HG03280 (cell line): Measurements from ENCODE around the gene UBE2Q2.
A peak's percentile ranks its signal among the peaks of the same experiment; 100 is the strongest.
"Not testable (repeated sequence)": the region's sequence is repeated elsewhere in the genome, so short reads cannot be mapped to it uniquely, and the experiment has no call there.

Source experiments
- ATAC-seq: cut with Tn5 transposase; IDR thresholded peaks from one replicate; pipeline ENCODE4 v1.9.1; 2021; ENCODE audit warnings: mild to moderate bottlenecking, moderate library complexity; ENCODE audit not compliant: unreplicated experiment

Gene UBE2Q2

GRCh38 chr15:75842722-75843677 lies at the start of gene UBE2Q2:
Gene UBE2Q2 (plus strand): TSS chr15:75843447. CDS start chr15:75843667, 220 bp downstream.
- peak; percentile 61 for ATAC-seq

- ATAC-seq, result no peak
These were observed 46.9 kb upstream of the UBE2Q2 start for GRCh38 chr15:75796321-75796720.

- ATAC-seq, result not testable (repeated sequence)
These were observed 46.1 kb upstream of the UBE2Q2 start for GRCh38 chr15:75797146-75797545.

GRCh38 chr15:75799190-75799589 lies 44.1 kb upstream of the UBE2Q2 start:
- no peak for ATAC-seq

- ATAC-seq, result not testable (repeated sequence)
These were observed 42.8 kb upstream of the UBE2Q2 start for GRCh38 chr15:75800409-75800808.

GRCh38 chr15:75801859-75802593 lies 41.2 kb upstream of the UBE2Q2 start:
- ATAC-seq, result peak; percentile 86

GRCh38 chr15:75807486-75807885 lies 35.8 kb upstream of the UBE2Q2 start:
- not testable (repeated sequence) for ATAC-seq

- ATAC-seq, result not testable (repeated sequence)
These were observed 35.2 kb upstream of the UBE2Q2 start for GRCh38 chr15:75808009-75808408.

- no peak for ATAC-seq
These were observed 34.7 kb upstream of the UBE2Q2 start for GRCh38 chr15:75808563-75808962.

GRCh38 chr15:75809986-75810750 lies 33.1 kb upstream of the UBE2Q2 start:
- no peak for ATAC-seq

- no peak for ATAC-seq
These were observed 32.3 kb upstream of the UBE2Q2 start for GRCh38 chr15:75810874-75811498.

GRCh38 chr15:75811626-75812025 lies 31.6 kb upstream of the UBE2Q2 start:
- ATAC-seq, result no peak

- ATAC-seq, result no peak
These were observed 28.5 kb upstream of the UBE2Q2 start for GRCh38 chr15:75814794-75815193.

GRCh38 chr15:75815811-75816719 lies 27.2 kb upstream of the UBE2Q2 start:
- no peak for ATAC-seq

GRCh38 chr15:75817138-75817935 lies 25.9 kb upstream of the UBE2Q2 start:
- ATAC-seq, result no peak

GRCh38 chr15:75820206-75820605 lies 23.0 kb upstream of the UBE2Q2 start:
- no peak for ATAC-seq

- no peak for ATAC-seq
These were observed 21.4 kb upstream of the UBE2Q2 start for GRCh38 chr15:75821786-75822345.

GRCh38 chr15:75822685-75823278 lies 20.5 kb upstream of the UBE2Q2 start:
- ATAC-seq, result no peak
